ENCODE results near the gene GINM1. TPM values are rescaled to one million over a fixed set of nuclear protein-coding genes. Genes with fewer than 3 reads are reported as not detected.

Gene GINM1, protein sequence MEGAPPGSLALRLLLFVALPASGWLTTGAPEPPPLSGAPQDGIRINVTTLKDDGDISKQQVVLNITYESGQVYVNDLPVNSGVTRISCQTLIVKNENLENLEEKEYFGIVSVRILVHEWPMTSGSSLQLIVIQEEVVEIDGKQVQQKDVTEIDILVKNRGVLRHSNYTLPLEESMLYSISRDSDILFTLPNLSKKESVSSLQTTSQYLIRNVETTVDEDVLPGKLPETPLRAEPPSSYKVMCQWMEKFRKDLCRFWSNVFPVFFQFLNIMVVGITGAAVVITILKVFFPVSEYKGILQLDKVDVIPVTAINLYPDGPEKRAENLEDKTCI
- 65.9 and 84.7 TPM in 2 replicates for total RNA-seq

DNA sequence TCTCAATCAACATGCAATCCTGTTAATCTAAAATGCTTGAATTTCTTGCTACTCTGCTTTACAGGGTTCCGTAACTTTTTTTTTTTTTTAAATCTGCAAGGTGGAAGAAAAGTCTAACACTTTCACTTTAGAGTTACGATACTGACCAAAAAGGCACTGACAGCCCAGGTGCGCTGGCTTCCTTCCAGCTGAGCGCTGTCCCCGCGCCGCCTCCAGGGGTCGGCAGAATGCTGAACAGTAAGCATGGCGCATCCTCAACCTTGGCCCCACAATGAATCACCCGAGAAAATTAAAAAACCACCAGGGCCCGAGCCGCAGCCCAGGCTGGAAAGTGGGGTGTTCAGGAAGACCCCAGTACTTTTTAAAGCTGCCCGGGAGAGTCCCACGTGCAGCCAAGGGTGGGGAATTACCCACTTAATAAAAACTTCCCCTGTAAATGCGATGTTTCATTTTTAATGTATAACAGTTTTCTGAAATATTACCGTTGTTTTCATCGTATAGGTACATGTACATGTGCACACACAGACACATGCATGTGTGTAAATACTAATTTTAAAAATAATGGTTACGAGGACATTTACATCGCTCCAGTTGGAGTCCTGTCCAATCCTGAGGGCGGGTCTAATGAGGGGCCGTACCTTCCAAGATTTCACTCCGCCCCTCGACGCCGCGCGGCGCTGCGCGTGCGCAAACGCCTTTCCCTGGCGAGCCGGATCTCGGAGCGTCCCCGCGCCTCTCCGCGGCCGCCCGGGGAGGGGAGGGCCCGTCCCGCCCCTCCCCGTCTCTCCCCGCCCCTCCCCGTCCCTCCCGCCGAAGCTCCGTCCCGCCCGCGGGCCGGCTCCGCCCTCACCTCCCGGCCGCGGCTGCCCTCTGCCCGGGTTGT is at the start of gene GINM1:
Gene GINM1 (plus strand): TSS at position 849 of the 883 bp plus-strand sequence. CDS start 40 bp downstream, outside the sequence.

DNA sequence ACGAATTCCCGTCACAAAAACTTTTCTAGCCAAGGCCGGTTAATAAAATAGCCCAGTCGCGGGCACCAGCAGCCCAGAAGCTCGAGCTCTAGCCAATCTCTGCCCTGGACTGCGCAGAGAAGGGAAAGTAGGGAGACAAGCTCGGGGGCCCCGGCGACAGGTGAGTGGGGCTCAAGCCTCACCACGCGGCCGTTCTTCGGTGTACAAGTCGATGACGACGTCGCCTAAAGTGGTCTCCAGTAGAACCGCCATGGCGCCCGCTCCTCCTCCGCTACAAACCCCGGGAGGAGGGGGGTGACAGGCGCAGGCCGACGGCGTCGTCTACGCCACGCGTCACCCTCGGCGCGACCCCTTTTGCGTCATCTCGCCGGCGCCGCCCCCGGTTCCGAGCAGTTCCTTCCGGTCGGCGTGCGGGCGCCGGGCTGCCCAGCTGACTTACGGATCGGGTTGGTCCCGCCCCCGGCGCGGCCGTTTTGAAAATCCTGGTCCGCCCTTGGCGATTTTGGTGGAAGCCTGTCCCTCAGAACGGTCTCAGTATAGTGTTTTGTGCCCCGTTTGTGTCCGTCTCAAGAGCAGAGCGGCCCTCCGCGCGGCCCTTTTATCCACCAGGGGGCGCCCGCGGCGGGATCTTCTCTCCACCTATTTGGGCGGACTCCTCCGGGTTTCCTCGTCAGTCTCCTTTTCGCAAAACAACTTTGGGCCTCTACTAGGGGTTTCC is 20.3 kb upstream of the GINM1 start, which contains the start of gene PPIL4:
Gene PPIL4 (minus strand): TSS at position 290 of the 718 bp plus-strand sequence. CDS start 38 bp downstream, at position 252.

Other genes starting within 250 kb of the GINM1 start
- gene TAB2, start 248.7 kb upstream of the GINM1 start, total RNA-seq = 15.9 and 21.8 TPM in 2 replicates
- gene SUMO4, start 166.1 kb upstream of the GINM1 start, total RNA-seq = 1.3 and 1.6 TPM in 2 replicates
- under 0.01 and 0.06 TPM in 2 replicates for gene ZC3H12D, start 81.4 kb upstream of the GINM1 start, total RNA-seq
- 28.9 and 37.1 TPM in 2 replicates for gene PPIL4, start 20.3 kb upstream of the GINM1 start, total RNA-seq
- gene KATNA1, start 82.3 kb downstream of the GINM1 start, total RNA-seq = 30.3 TPM in 2 replicates
- gene LATS1, start 151.7 kb downstream of the GINM1 start, total RNA-seq = 6.5 and 9.2 TPM in 2 replicates
- gene NUP43, start 180.2 kb downstream of the GINM1 start, total RNA-seq = 16.0 and 16.3 TPM in 2 replicates
- 104 and 124 TPM in 2 replicates for gene PCMT1, start 183.4 kb downstream of the GINM1 start, total RNA-seq

Measured in aortic smooth muscle cell (primary cell).